ENCODE results near the gene LRRC8D. TPM values are rescaled to one million over a fixed set of nuclear protein-coding genes. Genes with fewer than 3 reads are reported as not detected.

The LRRC8D gene
- polyA plus RNA-seq, 3 donors, result 28.0 to 43.8 (median 42.9) TPM

DNA sequence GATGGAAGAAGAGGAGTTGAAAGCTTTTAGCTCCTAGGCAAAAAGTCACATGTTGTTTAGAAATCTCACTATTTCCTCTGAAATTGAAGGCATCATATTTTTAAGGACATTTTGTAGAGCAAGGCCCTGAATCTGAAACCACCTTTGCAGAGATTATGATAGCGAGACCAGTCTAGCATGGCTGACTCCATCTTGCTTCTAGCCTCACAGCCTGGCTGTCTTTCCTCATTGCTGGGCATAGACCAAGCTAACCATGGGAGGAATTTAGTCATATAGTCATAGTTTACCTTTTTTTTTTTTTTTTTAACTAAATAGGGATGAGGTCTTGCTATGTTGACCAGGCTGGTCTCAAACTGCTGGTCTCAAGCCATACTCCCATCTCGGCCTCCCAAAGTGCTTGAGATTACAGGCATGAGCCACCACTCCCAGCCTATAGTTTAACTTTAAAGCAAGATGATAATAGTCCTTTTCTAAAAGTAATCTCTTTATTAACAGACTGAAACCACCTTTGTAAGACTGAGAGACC, 131.8 kb downstream of the LRRC8D start:
- no CpG with 5 or more reads among the region's 2 CpGs for WGBS (ENCODE audit: insufficient coverage)
- no peaks in the 10 kb centered on the region for H3K36me3 ChIP-seq (replicated peaks in 1 of 2; ENCODE audit: control insufficient read depth in 1 of 2, insufficient read depth in 2 of 2, low read length in 2 of 2)
- H3K4me2 ChIP-seq (replicated peaks; ENCODE audit: extremely low read depth, low read length, poor library complexity, severe bottlenecking), result no peak overlapping the region
- Mint-ChIP-seq H3K4me3 (no peak overlapping the region), H3K36me3 (peaks cover 0 to 2% of the 10 kb centered on the region in 2 donors), H3K27ac (peak overlapping the region in 1 of 7 donors; percentile 25), H3K4me1 (peaks cover 18% of the 10 kb centered on the region), H3K27me3 (ENCODE audit: low read depth in 3 of 3) (peaks cover 0 to 2% (median 0%) of the 10 kb centered on the region in 3 donors), H3K9me3 (peaks cover 0 to 2% (median 0%) of the 10 kb centered on the region in 7 donors)
- H3K9ac ChIP-seq (ENCODE audit: insufficient read depth, low read length, poor library complexity, severe bottlenecking), result no peak overlapping the region
- peaks cover 7 to 10% of the 10 kb centered on the region in 2 donors for H3K4me1 ChIP-seq (ENCODE audit: control insufficient read depth in 1 of 2, insufficient read depth in 2 of 2, low read length in 2 of 2)
- TF ChIP-seq CTCF (IDR thresholded peaks at IDR 0.05), result no peak
- no peak for DNase-seq
- H3K9me3 ChIP-seq (replicated peaks in 1 of 2; ENCODE audit: control insufficient read depth in 1 of 2, insufficient read depth in 1 of 2, low read length in 2 of 2), result no peaks in the 10 kb centered on the region
- intact Hi-C loops (cut with micrococcal nuclease), result no loop called here
- H3K4me3 ChIP-seq (replicated peaks in 1 of 3; ENCODE audit: low read depth in 2 of 3, low read length in 3 of 3), result no peak overlapping the region
- H3K79me2 ChIP-seq (ENCODE audit: insufficient read depth, low read length), result no peaks in the 10 kb centered on the region
- no peak overlapping the region for H3K27ac ChIP-seq (ENCODE audit: low read depth in 1 of 2, low read length in 2 of 2)
- H4K20me1 ChIP-seq (ENCODE audit: insufficient read depth, low read length), result no peaks in the 10 kb centered on the region
- no peak overlapping the region for H2AFZ ChIP-seq (ENCODE audit: insufficient read depth, low read depth, low read length, poor library complexity, severe bottlenecking)
- H3K27me3 ChIP-seq (ENCODE audit: control insufficient read depth in 2 of 2, insufficient read depth in 2 of 2, low read length in 2 of 2), result no peaks in the 10 kb centered on the region

DNA sequence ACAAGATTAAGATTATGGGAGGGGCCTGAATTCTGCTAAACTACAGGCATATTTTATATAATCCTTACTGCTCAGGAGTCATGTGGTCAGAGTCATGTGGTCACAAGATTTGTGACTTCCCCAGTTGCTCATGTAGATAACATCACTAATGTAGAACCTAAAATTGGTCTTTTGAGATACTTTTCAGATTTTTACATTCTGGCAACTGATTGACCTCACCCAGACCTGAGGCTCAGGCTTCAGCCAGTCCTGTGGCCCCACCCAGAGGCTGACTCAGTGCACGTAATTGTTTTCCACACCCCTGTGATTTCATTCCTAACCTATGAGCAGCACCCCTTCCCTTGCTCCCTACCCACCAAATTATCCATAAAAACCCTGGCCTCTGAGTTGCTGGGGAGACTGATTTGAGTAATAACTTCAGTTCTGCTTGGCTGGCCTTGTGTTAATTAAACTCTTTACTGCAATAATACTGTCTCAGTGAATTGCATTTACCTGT, 132.3 kb downstream of the LRRC8D start:
- intact Hi-C loops (cut with micrococcal nuclease), result no loop called here
- H3K9ac ChIP-seq (ENCODE audit: insufficient read depth, low read length, poor library complexity, severe bottlenecking), result no peak overlapping the region
- no peaks in the 10 kb centered on the region for H3K27me3 ChIP-seq (ENCODE audit: control insufficient read depth in 2 of 2, insufficient read depth in 2 of 2, low read length in 2 of 2)
- Mint-ChIP-seq H3K4me1 (peaks cover 18% of the 10 kb centered on the region), H3K4me3 (no peak overlapping the region), H3K27ac (peak overlapping the region in 4 of 7 donors; percentile 50 to 74 (median 63)), H3K9me3 (peaks cover 0 to 2% (median 0%) of the 10 kb centered on the region in 7 donors), H3K27me3 (ENCODE audit: low read depth in 3 of 3) (no peaks in the 10 kb centered on the region), H3K36me3 (peaks cover 0 to 2% of the 10 kb centered on the region in 2 donors)
- no peak overlapping the region for H3K4me2 ChIP-seq (replicated peaks; ENCODE audit: extremely low read depth, low read length, poor library complexity, severe bottlenecking)
- H4K20me1 ChIP-seq (ENCODE audit: insufficient read depth, low read length), result no peaks in the 10 kb centered on the region
- peaks cover 7 to 10% of the 10 kb centered on the region in 2 donors for H3K4me1 ChIP-seq (ENCODE audit: control insufficient read depth in 1 of 2, insufficient read depth in 2 of 2, low read length in 2 of 2)
- H3K27ac ChIP-seq (ENCODE audit: low read depth in 1 of 2, low read length in 2 of 2), result no peak overlapping the region
- H3K9me3 ChIP-seq (replicated peaks in 1 of 2; ENCODE audit: control insufficient read depth in 1 of 2, insufficient read depth in 1 of 2, low read length in 2 of 2), result no peaks in the 10 kb centered on the region
- peak; percentile 30 to 45 (median 37) for DNase-seq
- no peaks in the 10 kb centered on the region for H3K79me2 ChIP-seq (ENCODE audit: insufficient read depth, low read length)
- WGBS (ENCODE audit: insufficient coverage), result 40% methylated on average over 1 of the region's 1 CpG
- no peak overlapping the region for H3K4me3 ChIP-seq (replicated peaks in 1 of 3; ENCODE audit: low read depth in 2 of 3, low read length in 3 of 3)
- H2AFZ ChIP-seq (ENCODE audit: insufficient read depth, low read depth, low read length, poor library complexity, severe bottlenecking), result no peak overlapping the region
- no peaks in the 10 kb centered on the region for H3K36me3 ChIP-seq (replicated peaks in 1 of 2; ENCODE audit: control insufficient read depth in 1 of 2, insufficient read depth in 2 of 2, low read length in 2 of 2)
- peak; percentile 17 for TF ChIP-seq CTCF (IDR thresholded peaks at IDR 0.05)
